ENCODE data around the gene RRP1.

DNA sequence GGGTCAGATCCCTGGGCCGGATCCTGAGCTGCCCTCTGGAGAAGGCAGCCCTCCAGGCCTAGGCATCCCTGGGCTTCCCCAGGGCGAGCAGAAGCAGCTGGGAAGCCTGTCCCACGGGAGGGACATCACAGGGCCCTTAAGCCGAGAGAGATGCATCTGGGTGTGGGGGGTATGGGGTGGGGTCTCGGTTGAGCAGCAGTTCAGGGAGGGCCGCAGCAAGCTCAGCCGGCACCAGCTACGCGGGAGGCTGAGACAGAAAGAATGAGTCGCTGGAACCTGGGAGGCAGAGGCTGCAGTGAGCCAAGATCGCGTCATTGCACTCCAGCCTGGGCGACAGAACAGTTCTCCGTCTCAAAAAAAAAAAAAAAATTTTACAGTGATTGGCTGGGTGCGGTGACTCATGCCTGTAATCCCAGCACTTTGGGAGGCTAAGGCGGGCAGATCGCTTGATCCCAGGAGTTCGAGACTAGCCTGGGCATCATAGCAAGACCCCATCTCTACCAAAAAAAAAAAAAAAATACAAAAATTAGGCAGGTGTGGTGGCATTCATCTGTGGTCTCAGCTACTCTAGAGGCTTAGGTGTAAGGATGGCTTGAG lies 37.7 kb downstream of the RRP1 start:
- TF ChIP-seq, protein P1, sequence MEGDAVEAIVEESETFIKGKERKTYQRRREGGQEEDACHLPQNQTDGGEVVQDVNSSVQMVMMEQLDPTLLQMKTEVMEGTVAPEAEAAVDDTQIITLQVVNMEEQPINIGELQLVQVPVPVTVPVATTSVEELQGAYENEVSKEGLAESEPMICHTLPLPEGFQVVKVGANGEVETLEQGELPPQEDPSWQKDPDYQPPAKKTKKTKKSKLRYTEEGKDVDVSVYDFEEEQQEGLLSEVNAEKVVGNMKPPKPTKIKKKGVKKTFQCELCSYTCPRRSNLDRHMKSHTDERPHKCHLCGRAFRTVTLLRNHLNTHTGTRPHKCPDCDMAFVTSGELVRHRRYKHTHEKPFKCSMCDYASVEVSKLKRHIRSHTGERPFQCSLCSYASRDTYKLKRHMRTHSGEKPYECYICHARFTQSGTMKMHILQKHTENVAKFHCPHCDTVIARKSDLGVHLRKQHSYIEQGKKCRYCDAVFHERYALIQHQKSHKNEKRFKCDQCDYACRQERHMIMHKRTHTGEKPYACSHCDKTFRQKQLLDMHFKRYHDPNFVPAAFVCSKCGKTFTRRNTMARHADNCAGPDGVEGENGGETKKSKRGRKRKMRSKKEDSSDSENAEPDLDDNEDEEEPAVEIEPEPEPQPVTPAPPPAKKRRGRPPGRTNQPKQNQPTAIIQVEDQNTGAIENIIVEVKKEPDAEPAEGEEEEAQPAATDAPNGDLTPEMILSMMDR (conservative IDR thresholded peaks at IDR 0.05; ENCODE audit: low read length) = no peak
- TF ChIP-seq EZH2phosphoT487 (IDR thresholded peaks at IDR 0.05; ENCODE audit: borderline replicate concordance, low read depth, low read length) = no peak

Measured in OCI-LY7 (cell line).